ENCODE data around the gene POU2F2.

The POU2F2 gene

GRCh38 chr19:42174958-42175734, 42.9 kb upstream of the POU2F2 start:
- no peak for TF ChIP-seq CTCF (conservative IDR thresholded peaks at IDR 0.05)

GRCh38 chr19:42174188-42174587, 41.9 kb upstream of the POU2F2 start:
- TF ChIP-seq CTCF (conservative IDR thresholded peaks at IDR 0.05), result no peak

More at GRCh38 chr19:42174958-42175734, 42.9 kb upstream of the POU2F2 start:
- no peak overlapping the region for H3K27ac ChIP-seq

GRCh38 chr19:42173695-42174094, 41.4 kb upstream of the POU2F2 start:
- no peak for TF ChIP-seq CTCF (conservative IDR thresholded peaks at IDR 0.05)
- H3K27ac ChIP-seq, result no peak overlapping the region

More at GRCh38 chr19:42174188-42174587, 41.9 kb upstream of the POU2F2 start:
- no peak overlapping the region for H3K27ac ChIP-seq

GRCh38 chr19:42172261-42172660, 40.0 kb upstream of the POU2F2 start:
- no peak for TF ChIP-seq CTCF (conservative IDR thresholded peaks at IDR 0.05)

GRCh38 chr19:42170715-42171114, 38.5 kb upstream of the POU2F2 start:
- no peak for TF ChIP-seq CTCF (conservative IDR thresholded peaks at IDR 0.05)
- no peak overlapping the region for H3K27ac ChIP-seq

More at GRCh38 chr19:42172261-42172660, 40.0 kb upstream of the POU2F2 start:
- H3K27ac ChIP-seq, result no peak overlapping the region

GRCh38 chr19:42169486-42170413, 37.5 kb upstream of the POU2F2 start:
- no peak for TF ChIP-seq CTCF (conservative IDR thresholded peaks at IDR 0.05)
- no peak overlapping the region for H3K27ac ChIP-seq

- TF ChIP-seq CTCF (conservative IDR thresholded peaks at IDR 0.05), result no peak
- H3K27ac ChIP-seq, result no peak overlapping the region
Observed at GRCh38 chr19:42168206-42168605, 36.0 kb upstream of the POU2F2 start.

All from VCaP (cell line).